Upper lobe of left lung (tissue), 6 donors: ENCODE measurements around the gene RABGEF1. TPM values are rescaled to one million over a fixed set of nuclear protein-coding genes. Genes with fewer than 3 reads are reported as not detected.

Experiments
- ATAC-seq, 2 donors: fragments of 200-7000 bp; cut with Tn5 transposase; one replicate each; pipeline ENCODE4 v1.9.1; 2022; ENCODE audit warnings: mild to moderate bottlenecking in 2 of 2, moderate library complexity in 2 of 2; ENCODE audit not compliant: low FRiP score in 2 of 2
- DNase-seq, 2 donors: peaks; one replicate each; pipeline ENCODE4 v3.0.0-alpha.2; 2019 to 2020
- H3K27ac ChIP-seq, 4 donors: fragments of 200-600 bp; sonication (generic); one replicate each; pipeline ENCODE4 v1.5.1; 2016 to 2019
- H3K27me3 ChIP-seq, 4 donors: fragments of 200-600 bp; sonication (generic); one replicate each; pipeline ENCODE4 v1.5.1; 2017 to 2019
- H3K36me3 ChIP-seq, 4 donors: fragments of 200-600 bp; sonication (generic); one replicate each; pipeline ENCODE4 v1.5.1; 2016 to 2019
- H3K4me1 ChIP-seq, 4 donors: fragments of 200-600 bp; sonication (generic); one replicate each; pipeline ENCODE4 v1.5.1; 2018 to 2019
- H3K4me3 ChIP-seq, 4 donors: fragments of 200-600 bp; sonication (generic); one replicate each; pipeline ENCODE4 v1.5.1; 2017 to 2019; ENCODE audit warnings: mild to moderate bottlenecking in 2 of 4, moderate library complexity in 1 of 4
- H3K9me3 ChIP-seq, 4 donors: fragments of 200-600 bp; sonication (generic); one replicate each; pipeline ENCODE4 v1.5.1; 2018 to 2019
- EP300 ChIP-seq, 4 donors: sonication (generic); formaldehyde crosslinking; IDR thresholded peaks; one replicate each; pipeline ENCODE4 v1.5.1; 2017; ENCODE audit warnings: antibody characterized with exemption in 4 of 4, control low read depth in 2 of 4
- POLR2A ChIP-seq, 4 donors: fragments of 450-650 bp; IDR thresholded peaks; one replicate each; pipeline ENCODE4 v1.5.1; 2016 to 2017; ENCODE audit warnings: antibody characterized with exemption in 4 of 4, mild to moderate bottlenecking in 2 of 4
- POLR2AphosphoS5 ChIP-seq, 2 donors: sonication (generic); formaldehyde crosslinking; IDR thresholded peaks; one replicate each; pipeline ENCODE4 v1.5.1; 2017; ENCODE audit warnings: antibody characterized with exemption in 2 of 2
- WGBS, 2 donors: methylation state at CpG; one replicate each; pipeline ENCODE4 v1.1.5; 2017 to 2018; 5-methylcytosine and 5-hydroxymethylcytosine counted together
- total RNA-seq, 6 donors: library from RNA; depleted of rRNA in 4 of 6; stranded (reverse); fragments of >200 nt in 4 of 6; gene quantifications; one replicate each; pipeline versions ENCODE4 v1.1.0 to v1.2.1, GENCODE V29; 2016 to 2021
- TF ChIP-seq, protein P1 (sequence below), 6 experiments: fragments of 450-650 bp in 4 of 6; fragments of 200-600 bp in 2 of 6; sonication (generic) in 2 of 6; IDR thresholded peaks; one replicate each; pipeline ENCODE4 v1.5.1; 2016 to 2019; ENCODE audit warnings: antibody characterized with exemption in 6 of 6
- donor health status: DM: no; HTN: no; CAD: no; lungs with moderate emphysema.
- donor health status: DM: no; HTN: yes; CAD: no; lungs with severe emphysema.

Gene RABGEF1
- total RNA-seq, 6 donors from 2014 or later = 20.7 to 35.6 (median 30.3) TPM

DNA sequence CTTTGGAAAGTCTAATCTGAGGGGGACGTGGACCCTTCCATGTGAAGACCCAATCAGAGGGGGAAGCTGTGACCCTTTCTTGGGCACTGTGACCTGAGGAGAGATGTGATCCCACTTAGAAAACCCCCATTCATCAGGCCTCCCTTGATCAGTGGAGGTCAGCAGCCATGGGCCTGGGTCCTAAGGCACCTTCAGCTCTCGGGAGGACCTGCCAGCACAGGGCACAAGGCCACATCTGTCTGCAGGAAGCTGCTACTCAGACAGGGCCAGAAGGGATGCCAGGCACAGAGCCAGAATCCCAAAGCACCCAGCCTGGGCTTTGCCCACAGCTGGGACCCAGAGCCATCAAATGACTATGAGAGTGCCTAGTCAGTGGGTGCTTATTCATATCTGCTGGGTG is 14.7 kb upstream of the RABGEF1 start:
- no peak for DNase-seq
- Histone ChIP-seq H3K27ac (no peak overlapping the region), H3K36me3 (no peaks in the 10 kb centered on the region), H3K4me1 (no peaks in the 10 kb centered on the region), H3K4me3 (no peak overlapping the region), H3K9me3 (peaks cover 3 to 12% (median 8%) of the 10 kb centered on the region in 4 donors), H3K27me3 (no peaks in the 10 kb centered on the region)
- WGBS, 2 donors = 100% methylated on average over 1 to 2 of the region's 2 CpGs
- ATAC-seq = no peak
- TF ChIP-seq EP300 (IDR thresholded peaks at IDR 0.05) (no peak), POLR2AphosphoS5 (IDR thresholded peaks at IDR 0.05) (no peak), POLR2A (IDR thresholded peaks at IDR 0.05) (no peak)
- TF ChIP-seq, protein P1, sequence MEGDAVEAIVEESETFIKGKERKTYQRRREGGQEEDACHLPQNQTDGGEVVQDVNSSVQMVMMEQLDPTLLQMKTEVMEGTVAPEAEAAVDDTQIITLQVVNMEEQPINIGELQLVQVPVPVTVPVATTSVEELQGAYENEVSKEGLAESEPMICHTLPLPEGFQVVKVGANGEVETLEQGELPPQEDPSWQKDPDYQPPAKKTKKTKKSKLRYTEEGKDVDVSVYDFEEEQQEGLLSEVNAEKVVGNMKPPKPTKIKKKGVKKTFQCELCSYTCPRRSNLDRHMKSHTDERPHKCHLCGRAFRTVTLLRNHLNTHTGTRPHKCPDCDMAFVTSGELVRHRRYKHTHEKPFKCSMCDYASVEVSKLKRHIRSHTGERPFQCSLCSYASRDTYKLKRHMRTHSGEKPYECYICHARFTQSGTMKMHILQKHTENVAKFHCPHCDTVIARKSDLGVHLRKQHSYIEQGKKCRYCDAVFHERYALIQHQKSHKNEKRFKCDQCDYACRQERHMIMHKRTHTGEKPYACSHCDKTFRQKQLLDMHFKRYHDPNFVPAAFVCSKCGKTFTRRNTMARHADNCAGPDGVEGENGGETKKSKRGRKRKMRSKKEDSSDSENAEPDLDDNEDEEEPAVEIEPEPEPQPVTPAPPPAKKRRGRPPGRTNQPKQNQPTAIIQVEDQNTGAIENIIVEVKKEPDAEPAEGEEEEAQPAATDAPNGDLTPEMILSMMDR (IDR thresholded peaks at IDR 0.05) = no peak

DNA sequence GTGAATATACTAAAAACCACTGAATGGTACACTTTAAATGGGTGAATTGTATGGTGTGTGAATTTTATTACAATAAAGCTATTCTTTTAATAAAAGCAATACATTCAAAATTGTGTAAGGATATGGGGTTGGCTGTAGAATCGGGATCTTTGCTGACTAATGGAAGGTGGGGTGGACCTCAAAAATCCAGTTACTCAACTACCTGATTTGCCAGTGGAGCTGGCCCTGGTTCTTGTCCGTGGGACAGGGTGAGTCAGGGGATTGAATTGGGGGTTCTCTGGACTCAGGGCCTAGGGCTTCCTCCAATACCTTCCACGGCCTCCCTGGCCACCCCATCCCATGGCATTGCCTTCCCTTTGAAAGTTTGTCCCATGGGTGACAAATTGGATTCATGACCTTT is 13.5 kb upstream of the RABGEF1 start:
- Histone ChIP-seq H3K36me3 (no peaks in the 10 kb centered on the region), H3K4me1 (no peaks in the 10 kb centered on the region), H3K27me3 (no peaks in the 10 kb centered on the region), H3K4me3 (no peak overlapping the region), H3K27ac (no peak overlapping the region), H3K9me3 (peaks cover 3 to 12% (median 8%) of the 10 kb centered on the region in 4 donors)
- ATAC-seq = no peak
- 89 to 96% methylated on average over 3 of the region's 3 CpGs for WGBS, 2 donors
- DNase-seq = no peak
- TF ChIP-seq POLR2A (IDR thresholded peaks at IDR 0.05) = no peak
- TF ChIP-seq EP300 (IDR thresholded peaks at IDR 0.05) = no peak
- TF ChIP-seq, protein P1 (IDR thresholded peaks at IDR 0.05) = no peak
- no peak for TF ChIP-seq POLR2AphosphoS5 (IDR thresholded peaks at IDR 0.05)

DNA sequence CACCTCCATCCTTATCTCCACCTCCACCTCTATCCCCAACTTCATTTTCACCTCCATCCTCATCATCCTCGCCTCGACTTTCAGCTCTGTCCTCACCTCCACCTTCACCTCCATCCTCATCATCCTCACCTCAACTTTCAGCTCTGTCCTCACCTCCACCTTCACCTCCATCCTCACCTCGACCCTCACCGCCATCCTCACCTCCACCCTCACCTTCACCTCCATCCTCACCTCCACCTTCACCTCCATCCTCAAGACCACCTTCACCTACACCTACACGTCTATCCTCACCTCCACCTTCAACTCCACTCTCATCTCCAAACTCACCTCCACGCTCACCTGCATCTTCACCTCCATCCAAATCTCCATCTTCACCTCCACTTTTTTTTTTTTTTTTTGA is 12.0 kb upstream of the RABGEF1 start:
- Histone ChIP-seq H3K27ac (no peak overlapping the region), H3K4me1 (no peaks in the 10 kb centered on the region), H3K27me3 (no peaks in the 10 kb centered on the region), H3K9me3 (peaks cover 3 to 12% (median 8%) of the 10 kb centered on the region in 4 donors), H3K4me3 (no peak overlapping the region), H3K36me3 (no peaks in the 10 kb centered on the region)
- peak in 1 of 2 donors; percentile 63 for ATAC-seq
- no peak for DNase-seq
- whole genome bisulfite sequencing, 2 donors = 92 to 94% methylated on average over 6 of the region's 6 CpGs
- TF ChIP-seq EP300 (IDR thresholded peaks at IDR 0.05) (no peak), POLR2AphosphoS5 (IDR thresholded peaks at IDR 0.05) (no peak), POLR2A (IDR thresholded peaks at IDR 0.05) (no peak)
- TF ChIP-seq, protein P1 (IDR thresholded peaks at IDR 0.05) = no peak

DNA sequence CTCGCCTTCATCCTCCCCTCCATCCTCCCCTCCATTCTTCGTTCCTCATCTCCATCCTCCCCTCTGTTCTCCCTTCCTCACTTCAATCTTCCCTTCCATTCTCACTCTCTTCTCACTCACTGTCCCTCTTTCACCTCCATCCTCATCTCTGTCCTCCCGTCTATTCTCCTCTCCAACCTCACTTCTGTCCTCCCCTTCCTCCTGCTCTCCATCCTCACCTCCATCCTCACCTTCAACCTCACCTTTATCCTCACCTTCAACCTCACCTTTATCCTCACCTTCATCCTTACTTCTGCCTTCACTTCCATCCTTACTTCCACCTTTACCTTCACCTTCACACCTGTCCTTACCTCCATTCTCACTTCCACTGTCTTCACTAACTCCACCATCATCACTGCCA is 11.3 kb upstream of the RABGEF1 start:
- Histone ChIP-seq H3K27me3 (no peaks in the 10 kb centered on the region), H3K36me3 (no peaks in the 10 kb centered on the region), H3K4me3 (no peak overlapping the region), H3K27ac (no peak overlapping the region), H3K4me1 (no peaks in the 10 kb centered on the region), H3K9me3 (peaks cover 3 to 7% (median 6%) of the 10 kb centered on the region in 4 donors)
- no peak for ATAC-seq
- DNase-seq = no peak
- TF ChIP-seq, protein P1 (IDR thresholded peaks at IDR 0.05) = no peak
- no peak for TF ChIP-seq EP300 (IDR thresholded peaks at IDR 0.05)
- WGBS, 2 donors = 91 to 96% methylated on average over 3 of the region's 3 CpGs

DNA sequence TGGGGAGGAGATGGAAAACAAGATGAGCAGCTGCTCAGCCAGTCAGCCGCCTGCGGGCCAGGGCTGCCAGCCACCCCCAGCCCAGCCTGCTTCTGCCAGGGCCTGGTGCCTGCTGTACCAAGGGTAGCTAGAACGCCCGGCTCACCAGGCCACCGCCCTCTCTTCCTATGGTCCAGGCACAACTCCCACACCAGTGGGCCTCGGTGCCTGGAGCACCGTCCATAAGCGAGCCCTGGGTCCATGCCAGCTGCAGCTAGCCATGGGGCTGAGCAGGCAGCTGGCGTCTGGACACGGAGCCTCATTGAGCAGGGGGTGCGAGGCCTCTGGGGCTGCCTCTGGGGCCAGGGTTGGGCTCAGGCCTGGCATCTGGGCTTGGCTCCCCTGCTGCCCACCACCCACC is 8.5 kb upstream of the RABGEF1 start:
- Histone ChIP-seq H3K4me3 (no peak overlapping the region), H3K27me3 (no peaks in the 10 kb centered on the region), H3K27ac (no peak overlapping the region), H3K36me3 (no peaks in the 10 kb centered on the region), H3K4me1 (peaks cover 0 to 2% (median 0%) of the 10 kb centered on the region in 4 donors), H3K9me3 (peaks cover 0 to 8% (median 6%) of the 10 kb centered on the region in 4 donors)
- ATAC-seq (no peak), DNase-seq (peak in 1 of 2 donors; percentile 61)
- TF ChIP-seq POLR2A (IDR thresholded peaks at IDR 0.05) = no peak
- TF ChIP-seq POLR2AphosphoS5 (IDR thresholded peaks at IDR 0.05) = no peak
- TF ChIP-seq EP300 (IDR thresholded peaks at IDR 0.05) = no peak
- TF ChIP-seq, protein P1 (IDR thresholded peaks at IDR 0.05) = no peak
- WGBS, 2 donors = 70 to 86% methylated on average over 2 to 10 of the region's 11 CpGs
